22Rv1 (cell line): ENCODE results near the gene LIPN.

Source experiments
- H3K27ac ChIP-seq: fragments of 450-650 bp; 2 replicates; pipeline ENCODE4 v1.5.1; 2017
- ZFX ChIP-seq: fragments of 450-650 bp; IDR thresholded peaks from 2 replicates; pipeline ENCODE4 v1.6.1; 2017; ENCODE audit warnings: antibody characterized with exemption, borderline replicate concordance
- TF ChIP-seq, protein P1 (sequence below): fragments of 450-650 bp; IDR thresholded peaks from 2 replicates; pipeline ENCODE4 v1.5.1; 2017; ENCODE audit warnings: mild to moderate bottlenecking

LIPN gene

DNA sequence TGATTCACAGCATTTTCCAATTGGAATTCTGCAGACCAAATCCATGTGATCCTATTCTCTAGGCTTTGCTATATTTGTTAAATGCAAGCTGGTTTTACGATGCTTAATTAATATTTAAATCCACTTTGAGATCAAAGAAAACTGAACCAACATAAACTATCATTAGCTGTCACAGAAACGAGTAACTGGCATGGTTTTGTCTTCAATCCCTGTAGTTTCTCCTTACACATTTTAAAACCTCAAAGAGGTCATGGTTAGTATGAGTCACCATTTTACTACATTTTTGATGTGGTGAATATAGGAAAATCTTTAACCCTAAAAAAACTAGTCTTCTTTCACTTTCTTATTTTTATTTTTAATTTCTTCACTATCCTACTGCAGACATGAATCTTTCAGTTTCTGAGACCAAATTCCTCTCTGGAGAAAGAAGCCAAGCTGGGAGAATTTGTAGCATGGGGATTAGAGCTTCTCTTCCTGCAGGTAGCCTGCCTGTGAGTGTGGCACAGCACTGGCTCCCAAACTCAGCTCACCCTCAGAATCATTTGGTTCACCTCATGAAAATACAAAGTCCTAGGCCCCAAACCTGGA, 34.0 kb downstream of the LIPN start:
- no peak overlapping the region for H3K27ac ChIP-seq
- TF ChIP-seq, protein P1, sequence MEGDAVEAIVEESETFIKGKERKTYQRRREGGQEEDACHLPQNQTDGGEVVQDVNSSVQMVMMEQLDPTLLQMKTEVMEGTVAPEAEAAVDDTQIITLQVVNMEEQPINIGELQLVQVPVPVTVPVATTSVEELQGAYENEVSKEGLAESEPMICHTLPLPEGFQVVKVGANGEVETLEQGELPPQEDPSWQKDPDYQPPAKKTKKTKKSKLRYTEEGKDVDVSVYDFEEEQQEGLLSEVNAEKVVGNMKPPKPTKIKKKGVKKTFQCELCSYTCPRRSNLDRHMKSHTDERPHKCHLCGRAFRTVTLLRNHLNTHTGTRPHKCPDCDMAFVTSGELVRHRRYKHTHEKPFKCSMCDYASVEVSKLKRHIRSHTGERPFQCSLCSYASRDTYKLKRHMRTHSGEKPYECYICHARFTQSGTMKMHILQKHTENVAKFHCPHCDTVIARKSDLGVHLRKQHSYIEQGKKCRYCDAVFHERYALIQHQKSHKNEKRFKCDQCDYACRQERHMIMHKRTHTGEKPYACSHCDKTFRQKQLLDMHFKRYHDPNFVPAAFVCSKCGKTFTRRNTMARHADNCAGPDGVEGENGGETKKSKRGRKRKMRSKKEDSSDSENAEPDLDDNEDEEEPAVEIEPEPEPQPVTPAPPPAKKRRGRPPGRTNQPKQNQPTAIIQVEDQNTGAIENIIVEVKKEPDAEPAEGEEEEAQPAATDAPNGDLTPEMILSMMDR: no peak
- TF ChIP-seq ZFX: no peak

DNA sequence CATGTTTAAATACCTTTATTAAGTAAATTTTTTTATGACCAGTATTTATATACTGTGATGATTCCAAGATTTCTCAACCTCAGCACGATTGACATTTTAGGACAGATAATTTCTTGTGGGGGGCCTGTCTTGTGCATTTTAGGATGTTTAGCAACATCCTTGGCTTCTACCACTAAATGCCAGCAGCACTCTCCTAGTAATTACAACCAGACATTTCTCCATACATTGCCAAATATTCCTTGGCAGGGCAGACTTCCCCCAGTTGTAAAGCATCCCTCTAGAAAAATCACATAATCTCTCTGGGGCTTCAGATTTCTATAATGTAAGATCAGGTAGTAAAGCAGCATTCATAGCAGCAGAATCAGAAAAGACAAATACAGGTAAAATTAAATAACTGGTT, 34.9 kb downstream of the LIPN start:
- TF ChIP-seq, protein P1: no peak
- no peak for TF ChIP-seq ZFX
- no peak overlapping the region for H3K27ac ChIP-seq

DNA sequence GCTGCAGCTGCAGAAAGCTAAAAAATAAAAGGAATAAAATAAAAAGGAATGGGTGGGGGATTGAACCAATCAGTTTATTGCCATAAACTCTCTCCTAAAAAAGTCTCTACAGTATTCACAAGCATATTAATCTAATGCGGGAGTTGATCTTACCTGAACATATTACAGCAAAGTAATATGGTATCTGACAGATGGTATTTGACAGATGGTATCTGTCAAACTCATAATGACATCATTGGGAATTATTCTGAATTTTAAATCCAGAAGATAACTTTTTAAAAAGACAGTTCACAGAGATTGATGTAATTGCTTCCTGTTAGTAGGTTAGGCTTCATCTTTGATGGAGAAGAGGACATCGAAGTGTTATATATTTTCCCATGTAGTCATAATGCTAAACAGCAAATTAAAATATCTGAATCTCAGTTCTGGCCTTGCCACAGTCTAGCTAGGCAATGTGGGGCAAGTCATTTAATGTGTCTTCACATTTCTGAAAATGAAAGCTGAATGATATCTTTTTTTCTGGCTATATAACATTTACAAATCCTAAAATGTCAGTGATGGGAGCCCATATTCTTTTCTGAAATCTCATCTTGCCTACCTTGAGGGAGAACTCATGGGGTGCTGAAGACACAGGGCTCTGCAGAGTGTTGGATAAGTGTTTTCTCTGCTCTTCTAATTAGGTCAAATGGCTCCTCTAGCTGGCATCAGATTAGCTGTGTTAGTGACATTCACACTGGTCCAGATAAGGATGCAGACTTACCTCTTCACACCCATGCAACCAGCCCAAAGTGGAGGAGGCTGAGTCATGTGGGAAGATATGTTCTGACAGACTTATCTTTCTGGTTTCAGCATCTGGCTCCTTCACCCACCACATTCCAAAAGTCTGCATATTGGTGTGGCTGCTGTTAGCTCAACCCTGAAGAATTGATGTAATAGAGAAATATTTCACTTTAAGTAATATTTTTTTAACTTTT, 40.6 kb downstream of the LIPN start:
- TF ChIP-seq, protein P1: no peak
- no peak for TF ChIP-seq ZFX
- H3K27ac ChIP-seq: no peak overlapping the region

DNA sequence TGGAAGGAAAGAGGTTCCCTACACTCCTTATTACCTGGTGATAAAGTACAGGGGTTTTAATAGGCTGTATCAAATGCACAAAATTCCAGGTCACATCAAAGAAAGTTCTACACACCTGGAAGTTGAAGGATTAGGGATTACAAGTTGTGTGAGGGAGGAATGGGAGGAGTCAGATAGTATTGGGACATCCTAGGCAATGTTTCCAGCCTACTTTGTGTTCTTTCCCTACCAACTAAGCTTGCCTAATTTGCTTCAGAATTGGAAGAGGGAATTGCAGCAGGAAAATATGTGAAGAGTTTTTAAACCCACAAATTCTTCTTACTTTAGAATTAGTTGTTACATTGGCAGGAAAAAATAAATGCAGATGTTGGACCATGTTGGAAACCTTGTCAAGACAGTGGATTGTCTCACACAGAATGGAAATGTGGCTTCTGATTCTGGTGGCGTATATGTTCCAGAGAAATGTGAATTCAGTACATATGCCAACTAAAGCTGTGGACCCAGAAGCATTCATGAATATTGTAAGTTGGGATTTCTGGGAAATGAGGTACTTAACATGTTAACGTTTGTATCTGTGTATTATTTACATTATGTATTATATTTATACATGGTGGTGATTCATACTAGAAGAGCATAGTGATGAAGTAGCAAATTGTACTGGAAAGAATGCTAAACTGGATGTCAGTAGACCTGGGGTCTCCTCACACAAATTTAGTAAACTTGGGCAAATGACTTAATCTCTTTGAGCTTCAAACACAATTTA, 42.9 kb downstream of the LIPN start, which contains the start of gene LIPM:
Gene LIPM (plus strand): TSS at position 208 of the 763 bp plus-strand sequence. CDS start 167 bp downstream, at position 375.
- TF ChIP-seq, protein P1: no peak
- TF ChIP-seq ZFX: no peak
- no peak within 1 kb of the TSS for H3K27ac ChIP-seq

DNA sequence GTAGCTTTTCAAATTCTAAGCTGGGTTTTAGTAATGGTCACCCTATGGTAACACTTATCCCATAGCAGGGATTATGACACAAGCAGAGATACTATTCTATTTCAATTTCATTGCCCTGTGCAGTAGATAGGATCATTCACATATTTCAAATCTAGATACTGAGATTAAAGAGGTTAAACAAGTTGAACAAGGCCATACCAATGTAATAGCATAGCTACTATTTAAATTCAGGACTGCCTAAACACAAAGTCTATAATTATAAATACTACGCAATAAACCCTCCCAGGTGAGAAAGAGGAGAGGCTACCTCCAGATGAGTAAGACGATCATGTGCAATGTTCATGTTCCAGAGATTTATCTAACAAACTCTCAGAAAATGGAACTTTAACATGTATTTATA, 43.8 kb downstream of the LIPN start:
- no peak for TF ChIP-seq ZFX
- TF ChIP-seq, protein P1: no peak
- H3K27ac ChIP-seq: no peak overlapping the region

- no peak overlapping the region for H3K27ac ChIP-seq
- TF ChIP-seq, protein P1: no peak
- TF ChIP-seq ZFX: no peak
Measured at GRCh38 chr10:88804083-88804812, 44.4 kb downstream of the LIPN start.
